Measurements from ENCODE around the gene MAP4K5. TPM values are rescaled to one million over a fixed set of nuclear protein-coding genes. Genes with fewer than 3 reads are reported as not detected.

Gene MAP4K5
- polyA plus RNA-seq, 3 donors, result 5.0 to 9.1 (median 7.7) TPM

DNA sequence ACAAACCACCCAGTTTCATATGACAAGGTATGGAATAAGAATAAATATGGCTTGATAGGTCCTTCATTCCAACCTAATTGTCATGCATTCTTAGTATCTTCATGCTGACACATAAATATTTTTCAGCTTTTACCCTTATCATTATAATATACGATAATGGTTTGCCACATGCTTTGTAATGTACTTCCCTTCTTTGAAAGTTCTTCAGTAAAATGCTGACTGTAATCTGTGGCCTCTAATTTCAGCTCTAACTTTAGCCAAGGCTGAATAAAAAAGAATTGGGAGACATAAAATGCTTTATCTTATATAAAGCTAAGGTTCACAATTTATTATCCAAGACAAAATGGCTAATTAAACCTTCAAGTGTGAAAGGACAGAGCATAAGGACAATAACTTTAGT, 2.6 kb upstream of the MAP4K5 start:
- no peaks in the 10 kb centered on the region for H3K9me3 ChIP-seq (replicated peaks in 1 of 2; ENCODE audit: control insufficient read depth in 1 of 2, insufficient read depth in 1 of 2, low read length in 2 of 2)
- no peaks in the 10 kb centered on the region for H3K36me3 ChIP-seq (replicated peaks in 1 of 2; ENCODE audit: control insufficient read depth in 1 of 2, insufficient read depth in 2 of 2, low read length in 2 of 2)
- no peak overlapping the region for H3K4me3 ChIP-seq (replicated peaks in 1 of 3; ENCODE audit: low read depth in 2 of 3, low read length in 3 of 3)
- H3K27ac ChIP-seq (ENCODE audit: low read depth in 1 of 2, low read length in 2 of 2), result no peak overlapping the region
- no peak overlapping the region for H2AFZ ChIP-seq (ENCODE audit: insufficient read depth, low read depth, low read length, poor library complexity, severe bottlenecking)
- H3K4me1 Mint-ChIP-seq, result peaks cover 36% of the 10 kb centered on the region
- peaks cover 0 to 1% of the 10 kb centered on the region in 2 donors for H3K36me3 Mint-ChIP-seq
- H3K27ac Mint-ChIP-seq, result no peak overlapping the region
- TF ChIP-seq, protein P1, sequence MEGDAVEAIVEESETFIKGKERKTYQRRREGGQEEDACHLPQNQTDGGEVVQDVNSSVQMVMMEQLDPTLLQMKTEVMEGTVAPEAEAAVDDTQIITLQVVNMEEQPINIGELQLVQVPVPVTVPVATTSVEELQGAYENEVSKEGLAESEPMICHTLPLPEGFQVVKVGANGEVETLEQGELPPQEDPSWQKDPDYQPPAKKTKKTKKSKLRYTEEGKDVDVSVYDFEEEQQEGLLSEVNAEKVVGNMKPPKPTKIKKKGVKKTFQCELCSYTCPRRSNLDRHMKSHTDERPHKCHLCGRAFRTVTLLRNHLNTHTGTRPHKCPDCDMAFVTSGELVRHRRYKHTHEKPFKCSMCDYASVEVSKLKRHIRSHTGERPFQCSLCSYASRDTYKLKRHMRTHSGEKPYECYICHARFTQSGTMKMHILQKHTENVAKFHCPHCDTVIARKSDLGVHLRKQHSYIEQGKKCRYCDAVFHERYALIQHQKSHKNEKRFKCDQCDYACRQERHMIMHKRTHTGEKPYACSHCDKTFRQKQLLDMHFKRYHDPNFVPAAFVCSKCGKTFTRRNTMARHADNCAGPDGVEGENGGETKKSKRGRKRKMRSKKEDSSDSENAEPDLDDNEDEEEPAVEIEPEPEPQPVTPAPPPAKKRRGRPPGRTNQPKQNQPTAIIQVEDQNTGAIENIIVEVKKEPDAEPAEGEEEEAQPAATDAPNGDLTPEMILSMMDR (IDR thresholded peaks at IDR 0.05), result no peak
- peaks cover 2% of the 10 kb centered on the region for H4K20me1 ChIP-seq (ENCODE audit: insufficient read depth, low read length)
- intact Hi-C loops (cut with micrococcal nuclease), result loop anchor here in 1 of 2 donors (5.0 to 10.0 kb wide), 3 partner anchors 223 to 300 kb away; partner anchors contain the start of genes DMAC2L, L2HGDH and SOS2
- peaks cover 0 to 7% (median 0%) of the 10 kb centered on the region in 3 donors for H3K27me3 Mint-ChIP-seq (ENCODE audit: low read depth in 3 of 3)
- peaks cover 0 to 13% (median 0%) of the 10 kb centered on the region in 7 donors for H3K9me3 Mint-ChIP-seq
- no peak overlapping the region for H3K4me2 ChIP-seq (replicated peaks; ENCODE audit: extremely low read depth, low read length, poor library complexity, severe bottlenecking)
- H3K27me3 ChIP-seq (ENCODE audit: control insufficient read depth in 2 of 2, insufficient read depth in 2 of 2, low read length in 2 of 2), result no peaks in the 10 kb centered on the region
- H3K4me3 Mint-ChIP-seq, result no peak overlapping the region
- peaks cover 25 to 32% of the 10 kb centered on the region in 2 donors for H3K4me1 ChIP-seq (ENCODE audit: control insufficient read depth in 1 of 2, insufficient read depth in 2 of 2, low read length in 2 of 2)
- H3K9ac ChIP-seq (ENCODE audit: insufficient read depth, low read length, poor library complexity, severe bottlenecking), result no peak overlapping the region
- peaks cover 21% of the 10 kb centered on the region for H3K79me2 ChIP-seq (ENCODE audit: insufficient read depth, low read length)
- no CpG with 5 or more reads among the region's 1 CpG for WGBS (ENCODE audit: insufficient coverage)
- no peak for DNase-seq

DNA sequence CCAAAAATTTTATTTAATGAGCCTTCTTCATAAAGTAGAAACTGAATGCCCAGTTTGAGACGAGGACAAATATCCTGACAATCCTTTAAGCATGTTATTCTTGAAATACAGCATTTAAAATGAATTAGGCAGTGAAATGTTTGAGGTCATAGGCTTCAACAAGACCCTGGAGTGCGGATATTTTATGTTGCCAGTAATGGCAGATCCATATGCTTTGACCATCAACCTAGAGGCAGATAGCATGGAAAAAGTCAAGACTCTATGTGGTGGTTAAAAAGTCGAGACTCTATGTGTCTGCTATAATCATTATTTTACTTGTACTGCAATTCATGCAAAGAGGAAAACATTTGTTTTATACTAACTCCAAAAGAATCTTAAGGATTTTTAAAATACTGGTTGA, 2.0 kb upstream of the MAP4K5 start:
- H3K36me3 Mint-ChIP-seq, result peaks cover 0 to 1% of the 10 kb centered on the region in 2 donors
- TF ChIP-seq, protein P1 (IDR thresholded peaks at IDR 0.05), result no peak
- 100% methylated on average over 1 of the region's 3 CpGs for WGBS (ENCODE audit: insufficient coverage)
- intact Hi-C loops (cut with micrococcal nuclease), result loop anchor here in 1 of 2 donors (5.0 to 10.0 kb wide), 3 partner anchors 222 to 300 kb away; partner anchors contain the start of genes DMAC2L, L2HGDH and SOS2
- Histone ChIP-seq H3K27ac (ENCODE audit: low read depth in 1 of 2, low read length in 2 of 2) (no peak overlapping the region), H3K79me2 (ENCODE audit: insufficient read depth, low read length) (peaks cover 27% of the 10 kb centered on the region), H3K27me3 (ENCODE audit: control insufficient read depth in 2 of 2, insufficient read depth in 2 of 2, low read length in 2 of 2) (no peaks in the 10 kb centered on the region), H2AFZ (ENCODE audit: insufficient read depth, low read depth, low read length, poor library complexity, severe bottlenecking) (no peak overlapping the region), H3K4me1 (ENCODE audit: control insufficient read depth in 1 of 2, insufficient read depth in 2 of 2, low read length in 2 of 2) (peaks cover 25 to 38% of the 10 kb centered on the region in 2 donors), H3K9me3 (replicated peaks in 1 of 2; ENCODE audit: control insufficient read depth in 1 of 2, insufficient read depth in 1 of 2, low read length in 2 of 2) (no peaks in the 10 kb centered on the region), H4K20me1 (ENCODE audit: insufficient read depth, low read length) (peaks cover 8% of the 10 kb centered on the region), H3K36me3 (replicated peaks in 1 of 2; ENCODE audit: control insufficient read depth in 1 of 2, insufficient read depth in 2 of 2, low read length in 2 of 2) (no peaks in the 10 kb centered on the region), H3K4me2 (replicated peaks; ENCODE audit: extremely low read depth, low read length, poor library complexity, severe bottlenecking) (no peak overlapping the region), H3K4me3 (replicated peaks in 1 of 3; ENCODE audit: low read depth in 2 of 3, low read length in 3 of 3) (no peak overlapping the region), H3K9ac (ENCODE audit: insufficient read depth, low read length, poor library complexity, severe bottlenecking) (no peak overlapping the region)
- H3K4me3 Mint-ChIP-seq, result no peak overlapping the region
- peaks cover 41% of the 10 kb centered on the region for H3K4me1 Mint-ChIP-seq
- peaks cover 0 to 7% (median 0%) of the 10 kb centered on the region in 3 donors for H3K27me3 Mint-ChIP-seq (ENCODE audit: low read depth in 3 of 3)
- peaks cover 0 to 13% (median 0%) of the 10 kb centered on the region in 7 donors for H3K9me3 Mint-ChIP-seq
- no peak for DNase-seq
- no peak overlapping the region for H3K27ac Mint-ChIP-seq

Data from CD14-positive monocyte (primary cell).